GM10248 (cell line): ENCODE data around the gene UBA7.
"Not testable (repeated sequence)": the region's sequence is repeated elsewhere in the genome, so short reads cannot be mapped to it uniquely, and the experiment has no call there.

Experiments used
- CTCF ChIA-PET: fragments of 300-600 bp; sonication (Branson Sonifier 250); formaldehyde crosslinking; extraction: SDS; loops from one replicate; lab custom pipeline; 2021; ENCODE audit warnings: antibody characterized with exemption; lab: Yijun Ruan, JAX
- POLR2A ChIA-PET: fragments of 350-650 bp; sonication (Branson Sonifier 250); formaldehyde crosslinking; extraction: SDS; loops from one replicate; lab custom pipeline; 2020; ENCODE audit warnings: antibody characterized with exemption; lab: Yijun Ruan, JAX
- DNase-seq: peaks from one replicate; pipeline ENCODE4 v3.0.0; 2012; ENCODE audit errors: extremely low spot score
- TF ChIP-seq, protein P1 (sequence below): IDR thresholded peaks from 2 replicates; pipeline ENCODE4 v1.5.1; 2012; ENCODE audit warnings: mild to moderate bottlenecking, low read depth; ENCODE audit errors: extremely low read depth, missing control alignments, control extremely low read depth

The UBA7 gene

DNA sequence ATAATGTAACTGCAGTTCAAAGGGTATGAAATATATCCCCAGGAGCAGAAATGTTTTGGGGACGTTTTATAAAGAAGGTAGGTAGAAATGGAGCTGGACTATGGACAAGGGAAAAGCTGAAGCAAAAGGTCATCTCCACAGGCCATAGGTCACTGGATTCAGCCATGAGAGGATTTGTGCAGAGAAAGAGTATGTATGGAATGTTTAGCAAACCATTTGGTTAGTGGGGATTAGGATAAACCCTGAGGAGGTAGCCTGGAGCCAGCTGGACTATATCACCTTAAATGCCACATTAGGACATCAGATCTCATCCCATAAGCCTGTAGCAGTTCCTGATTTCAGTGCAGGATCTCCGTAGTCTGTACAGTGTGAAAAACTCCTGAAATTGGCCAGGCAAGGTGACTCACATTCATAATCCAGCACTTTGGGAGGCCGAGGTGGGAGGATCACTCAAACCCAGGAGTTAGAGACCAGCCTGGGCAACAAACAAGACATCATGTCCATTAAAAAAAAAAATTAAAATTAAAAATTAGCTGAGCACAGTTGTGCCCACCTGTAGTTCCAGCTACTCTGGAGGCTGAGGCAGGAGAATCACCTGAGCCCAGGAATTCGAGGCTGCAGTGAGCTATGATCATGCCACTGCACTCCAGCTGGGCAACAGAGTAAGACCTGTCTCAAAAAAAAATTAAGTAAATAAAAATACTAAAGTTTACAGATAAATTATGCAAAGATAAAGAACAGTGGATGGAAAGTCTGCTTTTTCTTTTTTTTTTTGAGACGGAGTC lies 32.1 kb downstream of the UBA7 start:
- TF ChIP-seq, protein P1, sequence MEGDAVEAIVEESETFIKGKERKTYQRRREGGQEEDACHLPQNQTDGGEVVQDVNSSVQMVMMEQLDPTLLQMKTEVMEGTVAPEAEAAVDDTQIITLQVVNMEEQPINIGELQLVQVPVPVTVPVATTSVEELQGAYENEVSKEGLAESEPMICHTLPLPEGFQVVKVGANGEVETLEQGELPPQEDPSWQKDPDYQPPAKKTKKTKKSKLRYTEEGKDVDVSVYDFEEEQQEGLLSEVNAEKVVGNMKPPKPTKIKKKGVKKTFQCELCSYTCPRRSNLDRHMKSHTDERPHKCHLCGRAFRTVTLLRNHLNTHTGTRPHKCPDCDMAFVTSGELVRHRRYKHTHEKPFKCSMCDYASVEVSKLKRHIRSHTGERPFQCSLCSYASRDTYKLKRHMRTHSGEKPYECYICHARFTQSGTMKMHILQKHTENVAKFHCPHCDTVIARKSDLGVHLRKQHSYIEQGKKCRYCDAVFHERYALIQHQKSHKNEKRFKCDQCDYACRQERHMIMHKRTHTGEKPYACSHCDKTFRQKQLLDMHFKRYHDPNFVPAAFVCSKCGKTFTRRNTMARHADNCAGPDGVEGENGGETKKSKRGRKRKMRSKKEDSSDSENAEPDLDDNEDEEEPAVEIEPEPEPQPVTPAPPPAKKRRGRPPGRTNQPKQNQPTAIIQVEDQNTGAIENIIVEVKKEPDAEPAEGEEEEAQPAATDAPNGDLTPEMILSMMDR: no peak
- no peak for DNase-seq
- CTCF ChIA-PET: interaction anchor here (1.4 kb wide), 1 partner anchor 22 kb away, joined by 4 read pairs; the partner anchor contains the start of gene INKA1
- POLR2A ChIA-PET: interaction anchor here (1.0 kb wide), 1 partner anchor 22 kb away, joined by 3 read pairs; no protein-coding TSS in a partner anchor

DNA sequence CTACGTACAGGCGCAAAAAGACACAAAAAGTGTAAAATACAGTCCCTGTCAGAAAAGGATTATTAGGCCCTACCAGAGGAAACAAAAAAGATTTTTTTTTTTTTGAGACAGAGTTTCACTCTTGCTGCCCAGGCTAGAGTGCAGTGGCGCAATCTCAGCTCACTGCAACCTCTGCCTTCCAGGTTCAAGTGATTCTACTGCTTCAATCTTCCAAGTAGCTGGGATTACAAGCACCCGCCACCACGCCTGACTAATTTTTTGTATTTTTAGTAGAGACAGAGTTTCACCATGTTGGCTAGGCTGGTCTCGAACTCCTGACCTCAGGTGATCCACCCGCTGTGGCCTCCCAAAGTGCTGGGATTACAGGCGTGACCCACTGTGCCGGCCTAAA lies 32.8 kb downstream of the UBA7 start:
- POLR2A ChIA-PET: interaction anchor here (1.0 kb wide), 1 partner anchor 23 kb away, joined by 3 read pairs; no protein-coding TSS in a partner anchor
- CTCF ChIA-PET: interaction anchor here (1.6 kb wide), 1 partner anchor 58 kb away, joined by 5 read pairs; no protein-coding TSS in a partner anchor
- DNase-seq: not testable (repeated sequence)

DNA sequence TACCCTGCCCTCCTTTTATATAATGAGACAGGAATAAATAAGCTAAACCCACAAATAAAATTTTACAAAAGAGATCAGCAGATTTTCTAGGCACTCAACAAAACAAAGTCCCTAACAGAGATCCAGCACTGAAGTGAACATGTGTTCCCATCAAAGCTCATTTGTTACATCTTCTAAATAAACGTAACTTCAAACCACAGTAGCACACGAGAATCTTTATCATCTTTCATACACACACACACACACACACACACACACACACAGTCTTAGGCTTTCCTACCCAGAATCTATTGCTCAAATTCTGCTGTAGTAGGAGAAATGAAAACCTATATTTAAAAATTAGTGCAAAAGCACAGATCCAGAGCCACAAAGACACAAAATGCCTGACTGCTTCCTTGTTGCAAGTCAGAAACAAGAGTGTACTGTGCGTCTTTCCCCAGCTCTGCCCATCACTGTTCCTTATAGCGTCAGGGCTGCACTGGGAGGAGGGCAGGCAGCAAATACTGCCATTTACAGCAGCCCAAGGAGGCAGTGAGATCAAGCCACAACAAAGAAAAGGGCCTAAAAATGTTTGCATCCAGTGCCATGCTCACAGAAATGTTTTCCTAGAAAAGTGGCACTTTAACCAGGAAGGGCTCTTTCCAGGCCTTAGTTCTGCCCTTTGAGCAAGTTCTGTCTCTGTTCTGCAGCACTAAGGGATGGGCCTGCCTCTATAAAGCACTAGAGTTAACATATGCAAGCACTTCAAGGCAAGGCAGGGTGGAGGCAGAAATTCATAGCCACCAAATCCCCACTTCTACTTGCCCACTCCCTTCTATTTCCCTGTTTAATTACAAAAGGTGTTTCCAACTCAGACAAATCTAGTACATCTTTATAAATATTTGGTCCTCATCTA lies 33.4 kb downstream of the UBA7 start:
- POLR2A ChIA-PET: interaction anchor here (0.6 kb wide), 1 partner anchor 456 kb away, joined by 5 read pairs; the partner anchor contains the start of gene GNAI2
- TF ChIP-seq, protein P1: no peak
- no peak for DNase-seq
- CTCF ChIA-PET: interaction anchor here (0.7 to 1.6 kb wide), 2 partner anchors 23 to 59 kb away, joined by 3 to 5 read pairs; partner anchors contain the start of gene INKA1

DNA sequence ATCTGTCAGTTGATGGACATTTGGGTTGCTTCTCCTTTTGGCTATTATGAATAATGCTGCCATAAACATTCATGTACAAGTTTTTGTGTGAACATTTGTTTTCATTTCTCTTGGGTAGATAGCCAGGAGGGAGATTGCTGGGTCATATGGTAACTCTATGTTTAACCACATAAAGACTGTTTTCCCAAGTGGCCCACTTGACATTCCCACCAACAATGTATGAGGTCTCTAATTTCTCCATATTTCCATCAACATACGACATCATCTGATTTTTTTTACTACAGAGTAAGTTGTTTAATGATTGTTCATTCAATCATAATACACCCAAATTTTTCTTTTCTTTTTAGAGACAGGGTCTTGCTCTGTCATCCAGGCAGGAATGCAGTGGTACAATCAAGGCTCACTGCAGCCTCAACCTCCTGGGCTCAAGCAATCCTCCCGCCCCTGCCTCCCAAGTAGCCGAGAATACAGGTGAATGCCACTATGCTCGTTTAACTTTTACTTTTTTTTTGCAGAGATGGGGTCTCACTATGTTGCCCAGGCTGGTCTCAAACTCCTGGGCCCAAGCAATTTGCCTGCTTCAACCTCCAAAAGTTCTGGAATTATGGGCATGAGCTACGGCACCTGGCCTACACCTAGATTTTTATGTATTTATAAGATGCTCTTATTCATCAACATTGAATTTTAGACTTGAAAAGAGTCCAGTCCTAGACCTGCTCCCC lies 34.2 kb downstream of the UBA7 start:
- CTCF ChIA-PET: interaction anchor here (0.7 to 2.4 kb wide), 4 partner anchors 23 to 60 kb away, joined by 3 to 8 read pairs (median 4); partner anchors contain the start of gene INKA1
- POLR2A ChIA-PET: interaction anchor here (0.6 kb wide), 1 partner anchor 456 kb away, joined by 5 read pairs; the partner anchor contains the start of gene GNAI2
- TF ChIP-seq, protein P1: no peak
- DNase-seq: no peak

DNA sequence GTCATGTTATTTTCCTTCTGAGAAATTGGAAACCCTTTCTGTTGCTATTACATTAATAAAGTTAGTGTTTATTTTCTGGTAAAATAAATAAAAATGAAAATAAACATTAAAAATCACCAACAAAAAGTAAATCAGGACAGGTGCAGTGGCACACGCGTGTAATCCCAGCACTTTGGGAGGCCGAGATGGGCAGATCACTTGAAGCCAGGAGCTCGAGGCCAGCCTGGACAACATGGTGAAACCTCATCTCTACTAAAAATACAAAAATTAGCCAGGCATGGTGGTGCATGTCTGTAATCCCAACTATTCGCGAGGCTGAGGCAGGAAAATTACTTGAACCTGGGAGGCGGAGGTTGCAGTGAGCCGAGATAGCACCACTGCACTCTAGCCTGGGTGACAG lies 37.7 kb downstream of the UBA7 start:
- DNase-seq, POLR2A ChIA-PET, CTCF ChIA-PET: not testable (repeated sequence)

DNA sequence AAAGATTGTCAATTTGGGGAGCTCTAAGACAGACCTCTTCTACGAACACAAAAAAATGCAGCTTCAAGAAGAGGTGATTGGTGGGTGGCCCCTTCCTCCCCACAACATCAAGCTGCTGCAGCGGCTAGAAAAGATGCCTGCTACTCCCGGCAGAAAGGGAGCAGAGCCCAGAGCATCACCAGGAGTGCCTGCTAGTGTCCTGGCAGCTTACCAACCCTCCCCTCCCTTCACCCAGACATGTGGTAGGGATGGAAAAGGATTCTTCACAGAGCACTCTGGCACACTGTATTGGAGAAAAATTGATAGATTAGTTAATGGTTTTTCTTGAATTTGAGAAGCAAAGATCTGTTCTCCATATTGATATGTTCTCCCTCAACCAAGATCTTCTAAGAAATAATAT lies 38.2 kb downstream of the UBA7 start:
- ChIA-PET CTCF (interaction anchor here (0.9 kb wide), 1 partner anchor 31 kb away, joined by 3 read pairs; no protein-coding TSS in a partner anchor), POLR2A (no interaction called here)
- no peak for DNase-seq
- TF ChIP-seq, protein P1: no peak
